Central memory CD8-positive, alpha-beta T cell (primary cell): ENCODE measurements around the gene PDCD1.
A peak's percentile ranks its signal among the peaks of the same experiment; 100 is the strongest.
"Not testable (repeated sequence)": the region's sequence is repeated elsewhere in the genome, so short reads cannot be mapped to it uniquely, and the experiment has no call there.

Source experiments
- ATAC-seq: fragments of 150-1000 bp; cut with Tn5 transposase; replicated peaks from 2 replicates; pipeline ENCODE4 v1.10.0; 2022; ENCODE audit warnings: mild to moderate bottlenecking, moderate FRiP score, moderate number of reproducible peaks; ENCODE audit not compliant: poor library complexity, severe bottlenecking; ENCODE audit errors: extremely low read depth
- DNase-seq, 2 donors: peaks; one replicate each; pipeline ENCODE4 v3.0.0; 2021; ENCODE audit warnings: low spot score in 2 of 2
- H3K27ac Mint-ChIP-seq: one replicate; pipeline ENCODE4 v1.8.0; 2022; ENCODE audit warnings: low read depth, mild to moderate bottlenecking, moderate library complexity, mixed read lengths
- H3K27me3 Mint-ChIP-seq: one replicate; pipeline ENCODE4 v1.8.0; 2022; ENCODE audit warnings: mixed read lengths
- H3K36me3 Mint-ChIP-seq: one replicate; pipeline ENCODE4 v1.8.0; 2022; ENCODE audit warnings: mild to moderate bottlenecking, moderate library complexity, mixed read lengths; ENCODE audit not compliant: insufficient read depth
- H3K4me1 Mint-ChIP-seq: one replicate; pipeline ENCODE4 v1.8.0; 2022; ENCODE audit warnings: mixed read lengths
- H3K4me3 Mint-ChIP-seq: one replicate; pipeline ENCODE4 v1.8.0; 2022; ENCODE audit warnings: mild to moderate bottlenecking, moderate library complexity, mixed read lengths
- H3K9me3 Mint-ChIP-seq: one replicate; pipeline ENCODE4 v1.8.0; 2022; ENCODE audit warnings: mixed read lengths

The PDCD1 gene

DNA sequence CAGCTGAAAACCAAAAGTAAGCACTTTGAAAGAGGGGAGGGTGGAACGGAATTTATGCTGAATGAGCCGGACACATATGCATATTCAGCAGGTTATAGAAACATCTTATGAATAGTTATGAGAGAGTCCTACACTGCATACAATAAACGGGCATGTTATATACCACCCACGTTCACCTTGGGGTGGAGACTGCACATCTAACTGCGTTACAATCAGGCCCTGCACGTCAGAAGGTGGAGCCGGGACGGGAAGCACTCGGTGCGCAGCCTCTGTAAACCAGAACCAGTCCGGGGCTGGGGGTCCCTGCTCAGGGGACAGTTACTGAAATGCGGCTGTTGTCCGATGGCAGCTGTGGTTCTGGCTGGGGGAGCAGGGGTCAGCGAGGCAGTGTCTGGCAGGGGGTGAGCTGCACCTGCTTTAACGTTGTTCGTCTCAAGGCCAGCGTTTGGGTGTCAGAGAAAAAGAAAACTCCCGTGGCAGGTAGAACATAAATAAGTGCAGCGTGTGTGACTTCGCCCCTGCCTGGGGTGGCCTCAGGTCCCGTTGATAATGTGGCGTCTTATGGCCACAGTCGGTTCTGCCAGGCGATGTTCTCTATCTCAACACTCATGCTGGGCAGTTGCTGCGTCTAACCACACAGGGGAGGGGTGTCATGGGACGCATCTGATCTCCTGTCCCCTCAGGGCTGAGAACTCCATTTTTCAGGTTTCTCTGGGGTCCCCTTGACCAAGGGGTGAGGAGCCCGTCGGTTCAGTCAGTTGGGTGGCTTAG lies 24.8 kb downstream of the PDCD1 start:
- H3K36me3 Mint-ChIP-seq, H3K4me3 Mint-ChIP-seq, ATAC-seq, H3K27ac Mint-ChIP-seq, H3K9me3 Mint-ChIP-seq, H3K27me3 Mint-ChIP-seq, DNase-seq: not testable (repeated sequence)
- peaks cover 17% of the 10 kb centered on the region for H3K4me1 Mint-ChIP-seq

DNA sequence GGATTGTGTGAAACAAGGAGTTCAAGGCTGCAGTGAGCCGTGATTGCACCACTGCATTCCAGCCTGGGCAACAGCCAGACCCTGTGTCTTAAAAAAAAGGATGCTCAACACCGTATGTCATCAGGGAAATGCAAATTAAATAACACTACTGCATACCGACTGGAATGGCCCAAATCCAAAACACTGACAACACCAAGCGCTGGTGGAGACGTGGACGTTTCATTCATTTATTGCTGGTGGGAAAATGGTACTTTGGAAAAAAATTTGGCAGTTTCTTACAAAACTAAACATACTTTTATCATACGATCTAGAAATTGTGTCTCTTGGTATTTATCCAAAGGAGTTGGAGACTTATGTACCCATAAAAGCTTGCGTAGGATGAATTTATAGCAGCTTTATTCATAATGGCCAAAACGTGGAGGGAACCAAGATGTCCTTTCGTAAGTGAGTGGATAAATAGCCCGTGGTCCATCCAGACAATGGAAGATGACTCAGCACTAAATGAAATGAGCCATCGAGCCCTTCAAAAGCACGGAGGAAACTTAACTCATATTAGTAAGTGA lies 25.5 kb downstream of the PDCD1 start:
- ATAC-seq (no peak), DNase-seq (no peak)
- no peak overlapping the region for H3K4me3 Mint-ChIP-seq
- H3K9me3 Mint-ChIP-seq, result no peaks in the 10 kb centered on the region
- no peak overlapping the region for H3K27ac Mint-ChIP-seq
- H3K4me1 Mint-ChIP-seq, result peaks cover 17% of the 10 kb centered on the region
- peaks cover 2% of the 10 kb centered on the region for H3K36me3 Mint-ChIP-seq
- H3K27me3 Mint-ChIP-seq, result no peaks in the 10 kb centered on the region

DNA sequence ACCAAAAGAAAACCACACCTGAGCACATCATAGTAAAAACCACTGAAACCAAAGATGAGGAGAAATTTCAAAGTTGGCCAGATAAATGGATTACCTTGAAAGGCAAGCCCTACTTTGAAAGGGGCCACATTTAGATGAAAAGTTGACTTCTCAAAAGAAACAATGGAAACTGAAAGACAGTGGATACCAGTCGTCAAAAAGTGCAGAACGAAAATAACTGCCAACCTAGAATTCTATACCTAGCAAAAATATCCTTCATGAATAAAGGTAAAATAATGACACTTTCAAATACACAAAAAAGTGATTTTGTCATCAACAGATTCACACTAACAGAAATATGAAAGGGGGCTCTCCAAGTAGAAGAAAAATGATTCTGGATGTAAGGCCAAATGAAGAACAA lies 31.3 kb downstream of the PDCD1 start:
- Mint-ChIP-seq H3K27me3 (peaks cover 8% of the 10 kb centered on the region), H3K27ac (no peak overlapping the region), H3K36me3 (peaks cover 7% of the 10 kb centered on the region), H3K4me1 (peaks cover 20% of the 10 kb centered on the region), H3K9me3 (peaks cover 5% of the 10 kb centered on the region), H3K4me3 (no peak overlapping the region)
- DNase-seq, result no peak
- ATAC-seq, result no peak

DNA sequence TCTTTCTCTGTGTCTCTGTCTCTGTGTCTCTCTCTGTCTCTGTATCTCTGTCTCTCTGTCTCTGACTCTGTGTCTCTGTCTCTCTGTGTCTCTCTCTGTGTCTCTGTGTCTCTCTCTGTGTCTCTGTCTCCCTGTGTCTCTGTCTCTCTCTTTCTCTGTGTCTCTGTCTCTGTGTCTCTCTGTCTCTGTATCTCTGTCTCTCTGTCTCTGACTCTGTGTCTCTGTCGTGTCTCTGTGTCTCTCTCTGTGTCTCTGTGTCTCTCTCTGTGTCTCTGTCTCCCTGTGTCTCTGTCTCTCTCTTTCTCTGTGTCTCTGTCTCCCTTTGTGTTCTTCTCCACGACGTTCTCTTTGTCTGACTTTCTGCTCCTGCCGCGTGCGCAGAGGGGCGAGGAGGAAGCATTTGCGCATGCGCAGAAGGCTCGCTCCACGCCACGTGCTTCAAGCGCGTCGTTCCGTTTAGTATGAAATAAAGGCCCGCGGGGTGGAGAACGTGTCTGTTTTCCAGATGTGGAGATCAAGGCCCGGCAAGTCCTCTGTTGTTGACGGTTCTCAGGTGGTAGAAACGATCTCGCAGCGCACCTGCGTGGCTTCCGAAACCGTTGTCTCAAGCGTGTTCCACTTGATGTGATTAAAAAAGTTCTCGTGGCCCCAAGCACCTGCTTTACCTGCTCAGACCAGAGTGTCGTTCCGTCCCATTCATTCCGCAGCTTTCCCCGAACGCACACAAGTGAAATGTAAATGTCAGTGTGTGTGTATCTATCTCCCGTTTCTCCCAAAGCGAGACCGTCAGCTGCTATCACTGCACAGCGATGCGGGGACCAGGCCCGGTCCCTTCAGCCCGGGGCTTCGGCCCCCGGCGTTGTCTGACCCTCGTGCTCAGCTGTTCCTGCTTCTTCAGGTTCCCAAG lies 34.9 kb downstream of the PDCD1 start:
- peak overlapping the region; percentile 92 for H3K27ac Mint-ChIP-seq
- not testable (repeated sequence) for ATAC-seq, H3K36me3 Mint-ChIP-seq, H3K4me3 Mint-ChIP-seq, H3K9me3 Mint-ChIP-seq, H3K27me3 Mint-ChIP-seq, DNase-seq
- H3K4me1 Mint-ChIP-seq, result peaks cover 27% of the 10 kb centered on the region

DNA sequence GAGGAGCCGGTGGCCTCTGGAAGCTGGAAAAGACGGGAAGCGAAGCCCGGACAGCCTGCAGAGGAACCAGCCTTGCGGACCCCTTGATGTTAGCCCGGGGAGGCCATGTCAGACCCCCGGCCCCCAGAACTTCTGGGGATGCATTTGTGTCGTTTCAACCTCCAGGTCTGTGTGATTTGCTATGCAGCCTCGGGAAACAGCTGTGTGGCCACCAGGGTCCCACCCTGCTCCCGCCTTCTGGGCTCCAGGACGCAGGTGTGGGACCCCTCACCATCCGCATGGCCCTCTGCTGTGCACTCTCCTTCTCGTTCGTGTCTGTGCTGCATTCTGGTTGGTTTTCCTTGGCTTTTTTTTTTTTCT lies 36.5 kb downstream of the PDCD1 start:
- Mint-ChIP-seq H3K9me3 (peaks cover 5% of the 10 kb centered on the region), H3K4me1 (peaks cover 32% of the 10 kb centered on the region), H3K27me3 (peaks cover 8% of the 10 kb centered on the region), H3K36me3 (peaks cover 5% of the 10 kb centered on the region), H3K4me3 (no peak overlapping the region), H3K27ac (no peak overlapping the region)
- DNase-seq (no peak), ATAC-seq (no peak)

DNA sequence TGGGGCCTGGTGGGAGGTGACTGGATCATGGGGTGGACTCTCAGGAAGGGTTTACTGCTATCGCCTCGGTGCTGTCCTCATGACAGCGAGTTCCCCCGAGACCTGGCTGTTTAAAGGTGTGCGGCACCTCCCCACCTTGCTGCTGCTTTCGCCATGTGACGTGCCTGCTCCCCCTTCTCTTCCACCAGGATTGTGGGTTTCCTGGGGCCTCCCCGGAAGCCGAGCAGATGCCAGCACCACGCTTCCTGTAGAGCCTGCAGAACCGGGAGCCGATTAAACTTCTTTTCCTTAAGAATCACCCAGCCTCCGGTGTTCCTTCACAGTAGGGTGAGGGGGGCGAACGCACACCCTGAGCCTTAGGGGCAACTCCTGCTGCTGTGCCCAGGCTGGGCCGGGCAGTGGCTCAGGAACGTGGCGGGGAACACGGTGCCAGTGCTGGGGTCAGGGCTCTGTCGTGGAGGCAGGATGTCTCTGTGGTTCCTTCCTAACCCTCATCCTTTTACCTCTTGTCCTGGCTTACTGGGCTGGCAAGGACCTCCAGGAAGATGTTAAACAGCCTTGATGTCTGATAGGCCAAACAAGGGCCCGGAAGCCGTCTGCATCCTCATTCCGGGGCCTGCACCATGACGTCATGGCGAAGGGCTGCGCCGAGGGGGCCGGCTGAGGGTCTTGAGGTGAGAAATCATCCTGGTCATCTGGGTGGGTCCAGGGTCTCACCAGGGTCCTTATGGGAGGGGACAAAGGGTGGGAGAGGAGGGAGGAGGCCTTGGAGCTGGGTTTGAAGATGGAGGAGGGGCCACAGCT lies 37.0 kb downstream of the PDCD1 start:
- no peak overlapping the region for H3K4me3 Mint-ChIP-seq
- H3K27me3 Mint-ChIP-seq, result peaks cover 8% of the 10 kb centered on the region

DNA sequence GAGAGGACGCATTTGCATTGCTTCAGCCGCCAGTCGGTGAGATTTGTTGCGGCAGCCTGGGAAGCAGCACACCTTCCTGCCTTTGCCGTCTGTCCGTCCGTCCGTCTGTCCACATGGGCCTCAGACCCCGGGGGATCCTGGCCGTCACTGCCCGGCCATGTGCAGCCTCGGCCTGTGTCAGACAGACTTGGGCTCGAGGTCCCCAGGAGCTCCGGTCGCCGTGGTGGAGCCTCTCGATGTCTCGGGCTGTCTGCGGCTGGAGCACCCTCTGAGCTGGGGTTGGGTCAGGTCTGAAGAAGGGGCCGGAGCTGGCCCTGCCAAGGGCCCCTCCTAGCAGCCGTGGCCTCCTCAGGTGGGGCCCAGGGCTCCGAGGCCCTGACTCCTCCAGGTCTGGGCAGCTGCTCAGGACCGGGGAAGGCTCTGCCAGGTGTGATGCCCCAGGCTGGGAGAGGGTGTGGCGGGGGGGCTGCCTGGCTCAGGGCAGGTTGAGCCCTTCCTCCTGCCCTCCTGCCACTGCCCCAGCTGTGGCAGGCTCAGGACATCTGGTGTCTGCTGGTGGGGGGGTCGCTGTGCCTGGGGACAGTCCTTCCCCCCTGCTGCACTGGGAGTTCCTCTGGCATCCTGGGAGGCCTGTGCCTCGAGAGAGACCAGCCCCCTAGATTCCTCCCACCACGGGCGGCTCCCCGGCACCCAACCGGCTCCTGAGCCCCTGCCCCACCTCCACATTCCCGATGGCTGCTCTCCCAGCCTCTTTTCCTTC lies 37.9 kb downstream of the PDCD1 start:
- peaks cover 8% of the 10 kb centered on the region for H3K27me3 Mint-ChIP-seq
- peaks cover 7% of the 10 kb centered on the region for H3K36me3 Mint-ChIP-seq
- H3K9me3 Mint-ChIP-seq, result peaks cover 5% of the 10 kb centered on the region
- H3K27ac Mint-ChIP-seq, result peak overlapping the region; percentile 61
- peaks cover 34% of the 10 kb centered on the region for H3K4me1 Mint-ChIP-seq
- DNase-seq, result no peak
- H3K4me3 Mint-ChIP-seq, result no peak overlapping the region
- no peak for ATAC-seq

More for the DNA sequence above, 37.0 kb downstream of the PDCD1 start:
- no peak for DNase-seq
- no peak for ATAC-seq
- peaks cover 5% of the 10 kb centered on the region for H3K9me3 Mint-ChIP-seq
- H3K4me1 Mint-ChIP-seq, result peaks cover 34% of the 10 kb centered on the region
- H3K27ac Mint-ChIP-seq, result peak overlapping the region; percentile 61
- peaks cover 5% of the 10 kb centered on the region for H3K36me3 Mint-ChIP-seq

DNA sequence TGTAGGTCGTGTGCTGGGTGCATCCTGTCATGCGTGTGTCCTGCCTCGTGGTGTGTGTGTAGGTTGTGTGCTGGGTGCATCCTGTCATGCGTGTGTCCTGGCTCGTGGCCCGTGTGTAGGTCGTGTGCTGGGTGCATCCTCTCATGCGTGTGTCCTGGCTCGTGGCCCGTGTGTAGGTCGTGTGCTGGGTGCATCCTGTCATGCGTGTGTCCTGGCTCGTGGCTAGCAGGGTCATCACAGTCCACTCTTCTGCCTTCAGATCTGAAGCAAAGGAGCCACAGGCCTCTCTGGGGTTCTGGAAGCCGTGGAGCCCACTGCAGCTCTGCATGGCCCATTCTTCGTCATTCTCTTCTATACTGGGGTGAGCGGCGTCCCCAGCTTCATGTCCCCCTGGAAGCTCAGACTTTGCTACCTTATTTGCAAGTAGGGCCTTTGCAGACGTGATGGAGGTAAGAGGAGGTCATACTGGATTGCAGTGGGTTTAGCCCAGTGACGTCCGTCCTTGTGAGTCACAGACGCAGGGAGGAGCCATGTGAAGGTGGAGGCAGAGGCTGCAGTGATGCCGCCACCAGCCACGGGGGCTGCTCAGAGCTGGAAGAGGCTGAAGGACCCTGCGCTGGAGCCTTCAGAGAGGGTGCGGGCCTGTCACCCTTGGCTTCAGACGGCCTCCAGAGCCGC lies 38.6 kb downstream of the PDCD1 start:
- DNase-seq, H3K36me3 Mint-ChIP-seq, H3K27ac Mint-ChIP-seq, H3K4me3 Mint-ChIP-seq, H3K27me3 Mint-ChIP-seq, H3K9me3 Mint-ChIP-seq, ATAC-seq: not testable (repeated sequence)
- peaks cover 34% of the 10 kb centered on the region for H3K4me1 Mint-ChIP-seq

DNA sequence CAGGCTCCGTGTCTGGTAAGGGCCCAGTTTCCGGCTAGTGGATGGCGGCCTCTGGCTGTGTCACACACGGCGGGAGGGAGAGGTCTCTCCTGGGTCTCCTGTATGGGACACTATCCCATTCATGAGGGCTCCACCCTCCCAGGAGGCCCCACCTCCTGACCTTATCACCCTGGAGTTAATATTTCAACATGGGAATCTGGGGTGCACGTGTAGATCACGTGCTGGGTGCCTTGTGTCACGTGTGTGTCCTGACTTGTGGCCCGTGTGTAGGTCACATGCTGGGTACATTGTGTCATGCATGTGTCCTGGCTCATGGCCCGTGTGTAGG lies 39.8 kb downstream of the PDCD1 start:
- Mint-ChIP-seq H3K36me3 (peaks cover 6% of the 10 kb centered on the region), H3K4me1 (peaks cover 28% of the 10 kb centered on the region), H3K4me3 (no peak overlapping the region), H3K9me3 (peaks cover 5% of the 10 kb centered on the region), H3K27me3 (peaks cover 1% of the 10 kb centered on the region), H3K27ac (no peak overlapping the region)
- DNase-seq (no peak), ATAC-seq (no peak)

DNA sequence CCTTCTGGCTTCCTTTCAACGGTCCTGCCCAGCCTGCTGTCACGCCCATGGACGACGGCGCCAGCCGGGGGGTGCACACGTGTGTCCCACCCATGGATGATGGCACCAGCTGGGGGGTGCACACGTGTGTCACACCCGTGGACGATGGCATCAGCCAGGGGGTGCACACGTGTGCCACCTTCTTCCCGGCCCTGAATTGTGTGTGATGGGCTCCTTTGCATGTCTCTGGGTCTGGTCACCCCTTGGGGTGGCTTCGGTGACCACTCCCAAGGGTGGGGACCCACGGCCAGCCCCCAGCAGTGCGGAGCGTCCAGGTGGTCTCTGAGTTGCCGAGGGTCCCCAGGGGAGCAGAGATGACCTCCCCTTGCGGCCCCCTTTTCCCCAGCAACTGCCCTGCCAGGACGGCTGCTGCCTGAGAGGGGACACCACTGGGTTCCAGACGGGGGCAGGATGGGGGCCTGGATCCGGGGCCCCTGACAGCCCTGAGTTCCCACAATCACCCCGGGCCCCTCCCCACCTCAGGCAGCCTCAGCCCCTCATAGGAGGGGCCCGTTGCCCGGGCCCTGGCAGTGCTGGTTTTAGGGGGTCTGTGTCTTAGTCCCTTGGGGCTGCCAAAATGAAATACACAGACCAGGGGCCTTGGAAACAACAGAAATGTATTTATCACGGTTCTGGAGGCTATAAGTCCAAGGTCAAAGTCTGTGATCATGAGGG lies 40.3 kb downstream of the PDCD1 start:
- DNase-seq (no peak), ATAC-seq (no peak)
- Mint-ChIP-seq H3K36me3 (peaks cover 4% of the 10 kb centered on the region), H3K27me3 (no peaks in the 10 kb centered on the region), H3K9me3 (no peaks in the 10 kb centered on the region), H3K4me1 (peaks cover 23% of the 10 kb centered on the region), H3K27ac (no peak overlapping the region), H3K4me3 (no peak overlapping the region)

DNA sequence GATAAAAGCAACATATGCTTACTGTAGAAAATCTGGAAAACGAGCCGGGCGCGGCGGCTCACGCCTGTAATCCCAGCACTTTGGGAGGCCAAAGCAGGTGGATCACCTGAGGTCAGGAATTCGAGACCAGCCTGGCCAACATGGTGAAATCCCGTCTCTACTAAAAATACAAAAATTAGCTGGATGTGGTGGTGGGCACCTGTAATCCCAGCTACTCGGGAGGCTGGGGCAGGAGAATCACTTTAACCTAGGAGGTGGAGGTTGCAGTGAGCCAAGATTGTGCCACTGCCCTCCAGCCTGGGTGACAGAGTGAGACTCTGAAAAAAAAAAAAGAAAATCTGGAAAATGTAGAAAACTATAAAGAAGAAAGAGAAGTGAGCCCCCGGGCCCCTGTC lies 40.9 kb downstream of the PDCD1 start:
- Mint-ChIP-seq H3K4me1 (peaks cover 17% of the 10 kb centered on the region), H3K27ac (peak overlapping the region; percentile 78), H3K4me3 (peak overlapping the region; percentile 53)
- DNase-seq, H3K27me3 Mint-ChIP-seq, H3K9me3 Mint-ChIP-seq, ATAC-seq, H3K36me3 Mint-ChIP-seq: not testable (repeated sequence)
